Skeletal muscle tissue (tissue), 4 donors: ENCODE results near the gene G6PC3. TPM values are rescaled to one million over a fixed set of nuclear protein-coding genes. Genes with fewer than 3 reads are reported as not detected.

Experiments
- H3K27ac ChIP-seq: one replicate; pipeline ENCODE4 v1.7.0; 2013; ENCODE audit warnings: mild to moderate bottlenecking, low read depth, low read length, inconsistent platforms
- H3K27me3 ChIP-seq, 3 donors: one replicate each; pipeline ENCODE4 v1.7.0; 2013; ENCODE audit warnings: low read length in 3 of 3; ENCODE audit not compliant: control insufficient read depth in 3 of 3, insufficient read depth in 3 of 3
- H3K36me3 ChIP-seq, 3 donors: one replicate each; pipeline ENCODE4 v1.7.0; 2013; ENCODE audit warnings: low read length in 3 of 3; ENCODE audit not compliant: control insufficient read depth in 3 of 3, insufficient read depth in 3 of 3
- H3K4me1 ChIP-seq, 3 donors: one replicate each; pipeline ENCODE4 v1.7.0; 2013; ENCODE audit warnings: low read length in 3 of 3, mild to moderate bottlenecking in 3 of 3; ENCODE audit not compliant: control insufficient read depth in 3 of 3, insufficient read depth in 3 of 3
- H3K4me3 ChIP-seq, 3 donors: one replicate each; pipeline ENCODE4 v1.7.0; 2013; ENCODE audit warnings: low read length in 3 of 3
- H3K9ac ChIP-seq, 3 donors: one replicate each; pipeline ENCODE4 v1.7.0; 2013; ENCODE audit warnings: low read length in 3 of 3, mild to moderate bottlenecking in 3 of 3, moderate library complexity in 2 of 3, low read depth in 1 of 3
- H3K9me3 ChIP-seq, 3 donors: one replicate each; pipeline ENCODE4 v1.7.0; 2013; ENCODE audit warnings: low read length in 3 of 3; ENCODE audit not compliant: control insufficient read depth in 3 of 3
- total RNA-seq: library from RNA; depleted of rRNA; stranded (reverse); fragments of >200 nt; gene quantifications from one replicate; pipeline ENCODE4 v1.2.3, GENCODE V29; 2014
- donor health status: Osteomylitis.

G6PC3 gene
- total RNA-seq, 1 donor from 2014 or later, result 13.0 TPM

DNA sequence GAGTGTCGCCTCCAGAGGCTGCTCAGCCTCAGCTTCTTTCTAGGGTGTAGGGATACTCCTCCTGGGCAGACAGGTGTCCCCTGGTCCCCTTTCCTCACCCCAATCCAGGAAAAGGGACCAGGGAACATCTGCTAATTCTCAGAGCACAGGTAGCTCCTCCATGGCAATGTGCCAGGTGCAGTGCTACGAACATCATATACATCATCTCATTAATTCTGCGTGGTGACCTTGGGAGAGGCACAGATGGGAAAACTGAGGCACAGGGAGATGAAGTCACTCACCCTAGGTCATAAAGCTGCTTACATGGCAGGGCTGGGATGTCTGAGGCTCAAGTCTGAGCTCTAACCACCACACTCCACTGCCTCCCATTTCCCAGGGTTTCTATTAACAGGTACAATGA lies 41.2 kb downstream of the G6PC3 start:
- H3K36me3 ChIP-seq, result peaks cover 13 to 31% (median 17%) of the 10 kb centered on the region in 3 donors
- H3K4me1 ChIP-seq, result peaks cover 96 to 97% (median 97%) of the 10 kb centered on the region in 3 donors
- H3K27me3 ChIP-seq, result no peaks in the 10 kb centered on the region
- peak overlapping the region; percentile 42 to 72 (median 48) for H3K9ac ChIP-seq
- peak overlapping the region; percentile 93 for H3K27ac ChIP-seq
- H3K9me3 ChIP-seq, result no peaks in the 10 kb centered on the region
- peak overlapping the region; percentile 56 to 89 (median 65) for H3K4me3 ChIP-seq

- Histone ChIP-seq H3K27me3 (no peaks in the 10 kb centered on the region), H3K36me3 (peaks cover 19 to 35% (median 22%) of the 10 kb centered on the region in 3 donors), H3K9me3 (no peaks in the 10 kb centered on the region), H3K4me3 (peak overlapping the region in 2 of 3 donors; percentile 65 to 89), H3K9ac (peak overlapping the region; percentile 57 to 75 (median 69)), H3K27ac (peak overlapping the region; percentile 93), H3K4me1 (peaks cover 94 to 97% (median 94%) of the 10 kb centered on the region in 3 donors)
These were observed 42.0 kb downstream of the G6PC3 start for GRCh38 chr17:44112284-44113280.

- peak overlapping the region; percentile 3 to 75 (median 57) for H3K9ac ChIP-seq
- peaks cover 19 to 35% (median 22%) of the 10 kb centered on the region in 3 donors for H3K36me3 ChIP-seq
- H3K27me3 ChIP-seq, result no peaks in the 10 kb centered on the region
- peak overlapping the region in 1 of 3 donors; percentile 35 for H3K4me3 ChIP-seq
- H3K4me1 ChIP-seq, result peaks cover 92 to 97% (median 93%) of the 10 kb centered on the region in 3 donors
- no peaks in the 10 kb centered on the region for H3K9me3 ChIP-seq
- H3K27ac ChIP-seq, result peak overlapping the region; percentile 93
These were observed 42.8 kb downstream of the G6PC3 start for GRCh38 chr17:44113382-44113781.

DNA sequence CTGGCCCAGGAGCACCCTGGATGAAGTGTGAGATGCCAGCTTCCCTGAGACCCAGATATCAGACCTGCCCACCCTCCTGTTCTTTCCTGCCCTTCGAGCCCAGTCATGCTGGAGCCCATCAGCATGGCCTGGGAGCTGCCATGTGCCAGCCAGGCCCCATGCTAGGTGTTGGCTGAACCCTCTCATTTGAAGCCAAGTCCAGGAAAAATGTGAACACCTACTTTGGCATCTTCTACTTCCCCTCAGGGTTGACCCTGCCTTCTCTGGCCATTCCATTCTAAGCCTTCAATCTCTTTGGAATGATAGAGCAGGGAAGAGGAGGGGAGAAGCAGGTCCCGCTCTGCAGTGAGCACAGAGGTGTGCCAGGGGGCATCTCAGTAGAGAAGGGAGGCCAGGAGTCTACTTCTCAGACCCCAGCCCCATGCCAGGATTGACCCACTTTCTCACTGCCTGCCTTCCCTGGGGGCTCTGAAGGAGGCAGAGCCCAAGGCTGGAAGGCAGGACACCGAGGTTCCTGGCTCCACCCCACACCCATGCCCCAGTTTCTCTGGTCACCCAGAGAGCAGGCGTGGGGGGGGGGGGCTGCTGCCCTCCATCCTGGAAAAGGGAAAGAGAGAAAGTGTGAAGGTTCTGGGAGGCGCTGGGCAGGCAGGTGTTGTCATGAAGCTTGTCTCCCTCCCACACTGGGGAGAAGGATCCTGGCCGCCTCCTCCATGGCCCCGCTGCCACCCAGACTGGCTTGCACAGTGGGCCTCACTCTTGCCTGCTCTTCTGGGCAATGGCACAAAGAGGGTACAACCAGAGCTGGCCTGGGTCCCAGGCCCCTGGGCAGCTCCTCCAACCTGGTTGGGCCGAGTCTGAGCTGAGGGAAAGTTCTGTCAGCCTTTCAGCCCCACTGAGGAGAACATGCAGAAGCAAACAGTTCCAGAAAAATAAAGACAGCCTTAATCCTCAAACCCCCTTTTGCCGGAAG lies 43.6 kb downstream of the G6PC3 start:
- Histone ChIP-seq H3K9me3 (no peaks in the 10 kb centered on the region), H3K4me1 (peaks cover 93 to 98% (median 94%) of the 10 kb centered on the region in 3 donors), H3K4me3 (no peak overlapping the region), H3K36me3 (peaks cover 20 to 35% (median 22%) of the 10 kb centered on the region in 3 donors), H3K27ac (peak overlapping the region; percentile 93), H3K9ac (peak overlapping the region; percentile 40 to 75 (median 59)), H3K27me3 (no peaks in the 10 kb centered on the region)

- Histone ChIP-seq H3K4me3 (no peak overlapping the region), H3K27ac (peak overlapping the region; percentile 93), H3K27me3 (no peaks in the 10 kb centered on the region), H3K9me3 (no peaks in the 10 kb centered on the region), H3K9ac (peak overlapping the region; percentile 30 to 75 (median 55)), H3K36me3 (peaks cover 21 to 25% (median 25%) of the 10 kb centered on the region in 3 donors), H3K4me1 (peaks cover 93 to 98% (median 94%) of the 10 kb centered on the region in 3 donors)
These were observed 45.3 kb downstream of the G6PC3 start for GRCh38 chr17:44115585-44116415.

- Histone ChIP-seq H3K27me3 (no peaks in the 10 kb centered on the region), H3K9ac (peak overlapping the region in 2 of 3 donors; percentile 49 to 75), H3K27ac (no peak overlapping the region), H3K9me3 (no peaks in the 10 kb centered on the region), H3K4me3 (no peak overlapping the region), H3K36me3 (peaks cover 21 to 25% (median 25%) of the 10 kb centered on the region in 3 donors), H3K4me1 (peaks cover 93 to 98% (median 96%) of the 10 kb centered on the region in 3 donors)
These were observed 46.8 kb downstream of the G6PC3 start for GRCh38 chr17:44117351-44117750.

GRCh38 chr17:44118427-44119050 lies 48.0 kb downstream of the G6PC3 start:
- Histone ChIP-seq H3K27me3 (no peaks in the 10 kb centered on the region), H3K27ac (no peak overlapping the region), H3K9me3 (no peaks in the 10 kb centered on the region), H3K36me3 (peaks cover 20 to 25% (median 24%) of the 10 kb centered on the region in 3 donors), H3K4me1 (peaks cover 85 to 91% (median 88%) of the 10 kb centered on the region in 3 donors), H3K9ac (peak overlapping the region; percentile 43 to 64 (median 56)), H3K4me3 (no peak overlapping the region)

- H3K9ac ChIP-seq, result peak overlapping the region; percentile 13 to 64 (median 56)
- no peak overlapping the region for H3K27ac ChIP-seq
- H3K4me1 ChIP-seq, result peaks cover 83 to 91% (median 84%) of the 10 kb centered on the region in 3 donors
- H3K27me3 ChIP-seq, result no peaks in the 10 kb centered on the region
- H3K9me3 ChIP-seq, result no peaks in the 10 kb centered on the region
- H3K36me3 ChIP-seq, result peaks cover 18 to 21% (median 20%) of the 10 kb centered on the region in 3 donors
- H3K4me3 ChIP-seq, result peak overlapping the region in 2 of 3 donors; percentile 20 to 41
These were observed 48.5 kb downstream of the G6PC3 start for GRCh38 chr17:44119062-44119461.
